Right renal pelvis (tissue), 4 donors: ENCODE results near the gene CDC42SE1. TPM values are rescaled to one million over a fixed set of nuclear protein-coding genes. Genes with fewer than 3 reads are reported as not detected.

Source experiments
- DNase-seq, 4 donors: peaks; one replicate each; pipeline ENCODE4 v3.0.0-alpha.2; 2013; ENCODE audit warnings: low read depth in 4 of 4, low spot score in 3 of 4, missing footprints in 1 of 4
- polyA plus RNA-seq, 4 donors: library from polyadenylated mRNA; unstranded; fragments of 120-200 nt; gene quantifications; one replicate each; pipeline ENCODE4 v1.2.1, GENCODE V29; 2013; ENCODE audit not compliant: insufficient read length in 4 of 4

CDC42SE1 gene
- polyA plus RNA-seq, 4 donors, result 66.2 to 86.6 (median 71.3) TPM

- no peak for DNase-seq
Measured at GRCh38 chr1:151009674-151010345, 49.6 kb downstream of the CDC42SE1 start.

- no peak for DNase-seq
Measured at GRCh38 chr1:151009206-151009587, 50.2 kb downstream of the CDC42SE1 start.

- DNase-seq, result peak; percentile 93 to 96 (median 94)
Measured at GRCh38 chr1:151008244-151009205, 50.9 kb downstream of the CDC42SE1 start, which contains the start of gene PRUNE1. Gene PRUNE1, plus strand, starts transcription at chr1:151008449. Its CDS starts 184 bp downstream, at chr1:151008633.

- no peak for DNase-seq
Measured at GRCh38 chr1:151007853-151008243, 51.6 kb downstream of the CDC42SE1 start.

GRCh38 chr1:151006327-151007052 is 52.9 kb downstream of the CDC42SE1 start, which contains the start of gene MINDY1:
Gene MINDY1, minus strand, starts transcription at chr1:151006902. Its CDS starts 4,285 bp downstream, at chr1:151002617.
- DNase-seq, result peak in 3 of 4 donors; percentile 69 to 78 (median 77)

GRCh38 chr1:151005729-151006319 is 53.6 kb downstream of the CDC42SE1 start:
- no peak for DNase-seq

GRCh38 chr1:151003180-151003579 is 56.2 kb downstream of the CDC42SE1 start:
- DNase-seq, result no peak

GRCh38 chr1:151002611-151003010 is 56.8 kb downstream of the CDC42SE1 start:
- DNase-seq, result no peak

- DNase-seq, result no peak
Measured at GRCh38 chr1:151002051-151002450, 57.4 kb downstream of the CDC42SE1 start.

GRCh38 chr1:151001602-151002001 is 57.8 kb downstream of the CDC42SE1 start:
- DNase-seq, result no peak

Other genes starting within 250 kb of the CDC42SE1 start
- gene ARNT, start 183.0 kb downstream of the CDC42SE1 start, polyA plus RNA-seq, result 10 to 100 TPM; 46.9 to 58.6 (median 56.8) TPM
- under 1 TPM in 2 of 4 donors, not detected in 2; 0.06 to 0.25 TPM for gene CTXND2, start 172.5 kb downstream of the CDC42SE1 start, polyA plus RNA-seq
- gene SETDB1, start 133.3 kb downstream of the CDC42SE1 start, polyA plus RNA-seq, result 10 to 100 TPM; 68.1 to 77.5 (median 70.1) TPM
- gene CERS2, start 84.8 kb downstream of the CDC42SE1 start, polyA plus RNA-seq, result 100 to 1,000 TPM; 293 to 325 (median 308) TPM
- gene ANXA9, start 77.3 kb downstream of the CDC42SE1 start, polyA plus RNA-seq, result 10 to 100 TPM; 12.6 to 20.2 (median 14.8) TPM
- 10 to 100 TPM; 38.7 to 47.0 (median 39.3) TPM for gene MINDY1, start 52.7 kb downstream of the CDC42SE1 start, polyA plus RNA-seq
- gene PRUNE1, start 51.2 kb downstream of the CDC42SE1 start, polyA plus RNA-seq, result 10 to 100 TPM; 43.6 to 50.4 (median 48.6) TPM
- 1 to 10 TPM; 1.3 to 4.9 (median 2.0) TPM for gene BNIPL, start 23.0 kb downstream of the CDC42SE1 start, polyA plus RNA-seq
- 10 to 100 TPM; 11.9 to 13.7 (median 13.2) TPM for gene C1orf56, start 11.9 kb downstream of the CDC42SE1 start, polyA plus RNA-seq
- 10 to 100 TPM; 23.8 to 27.2 (median 26.0) TPM for gene MLLT11, start 775 bp upstream of the CDC42SE1 start, polyA plus RNA-seq
- gene GABPB2, start 11.1 kb upstream of the CDC42SE1 start, polyA plus RNA-seq, result 10 to 100 TPM in 3 of 4 donors, 1 to 10 TPM in 1; 9.1 to 12.0 (median 10.8) TPM
- gene SEMA6C, start 87.0 kb upstream of the CDC42SE1 start, polyA plus RNA-seq, result 10 to 100 TPM; 24.1 to 28.9 (median 24.9) TPM
- gene TNFAIP8L2, start 97.0 kb upstream of the CDC42SE1 start, polyA plus RNA-seq, result 1 to 10 TPM; 1.2 to 1.7 (median 1.4) TPM
- 10 to 100 TPM; 16.9 to 19.1 (median 17.2) TPM for gene LYSMD1, start 106.3 kb upstream of the CDC42SE1 start, polyA plus RNA-seq
- 10 to 100 TPM; 37.5 to 41.7 (median 38.9) TPM for gene SCNM1, start 106.5 kb upstream of the CDC42SE1 start, polyA plus RNA-seq
- gene TMOD4, start 116.4 kb upstream of the CDC42SE1 start, polyA plus RNA-seq, result under 1 TPM; 0.73 to 0.96 (median 0.88) TPM
- gene VPS72, start 130.6 kb upstream of the CDC42SE1 start, polyA plus RNA-seq, result 10 to 100 TPM; 63.7 to 74.7 (median 69.3) TPM
- 10 to 100 TPM; 59.2 to 69.7 (median 63.1) TPM for gene PIP5K1A, start 138.9 kb upstream of the CDC42SE1 start, polyA plus RNA-seq
- gene PSMD4, start 195.1 kb upstream of the CDC42SE1 start, polyA plus RNA-seq, result 100 to 1,000 TPM; 135 to 165 (median 140) TPM
- 10 to 100 TPM; 23.1 to 26.3 (median 24.0) TPM for gene ZNF687, start 222.7 kb upstream of the CDC42SE1 start, polyA plus RNA-seq